Activated CD4-positive, alpha-beta T cell treated with anti-CD3 and anti-CD28 coated beads, Interleukin-2, Interleukin-4, amounts not matched to agents 100 ng/mL and 50 ng/mL, durations not matched to agents 16 hours and 8 hours (primary cell): ENCODE data around the gene DLGAP1.

Source experiments
- DNase-seq: peaks from one replicate; pipeline ENCODE4 v3.0.0-alpha.2; 2020; ENCODE audit warnings: low spot score

The DLGAP1 gene

DNA sequence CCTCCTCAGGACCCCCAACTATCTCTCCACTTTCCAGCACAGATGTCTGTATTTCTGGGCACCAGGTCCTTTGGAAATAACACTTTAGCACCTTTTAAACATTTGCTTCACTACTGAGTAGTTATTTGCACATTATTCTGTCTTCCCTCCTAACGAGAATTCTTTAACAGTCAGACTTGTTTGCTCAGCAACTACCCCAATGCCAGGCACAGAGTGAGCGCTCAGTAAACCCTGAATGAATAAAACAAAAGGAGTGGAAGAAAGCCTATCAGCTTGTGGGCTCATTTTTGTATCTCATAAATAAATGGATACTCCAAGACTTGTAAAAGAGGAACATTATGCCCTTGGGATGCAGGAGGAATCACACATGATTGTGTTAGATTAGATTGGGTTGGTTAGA, 554.8 kb downstream of the DLGAP1 start:
- DNase-seq = no peak

DNA sequence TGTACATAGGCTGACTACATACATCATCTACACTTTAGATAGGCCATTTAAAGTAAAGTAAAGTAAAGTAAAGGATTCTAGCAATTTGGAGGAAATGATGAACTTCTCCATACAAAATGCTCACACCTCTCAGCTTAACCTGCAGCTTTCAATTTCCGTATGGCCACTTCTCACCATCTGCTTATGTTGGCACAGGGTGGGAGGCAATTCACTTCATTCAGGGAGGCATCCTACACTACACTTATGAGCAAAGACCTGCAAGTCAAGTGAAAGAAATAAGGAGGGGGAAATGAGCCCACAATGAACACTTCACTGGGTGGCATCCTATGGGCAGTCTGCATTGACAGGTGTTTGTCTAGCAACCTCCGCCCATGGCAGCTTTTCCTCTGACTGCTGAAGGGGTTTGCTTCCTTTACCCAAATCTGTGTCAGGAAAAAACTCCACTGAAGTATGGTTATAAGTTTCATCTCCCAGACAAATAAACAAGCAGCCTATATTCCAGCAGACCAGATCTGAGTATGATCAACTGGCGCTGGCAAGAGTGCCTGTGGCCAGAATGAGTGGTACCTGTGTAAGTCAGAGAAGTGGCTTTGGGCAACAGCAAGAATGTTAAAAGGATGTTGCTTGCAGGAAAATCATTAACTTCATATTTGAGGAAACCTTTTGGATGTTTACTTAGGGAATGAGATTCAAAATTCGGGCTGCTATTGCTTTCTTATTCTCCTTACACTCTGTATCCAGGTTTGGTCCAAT, 556.1 kb downstream of the DLGAP1 start:
- DNase-seq = no peak

DNA sequence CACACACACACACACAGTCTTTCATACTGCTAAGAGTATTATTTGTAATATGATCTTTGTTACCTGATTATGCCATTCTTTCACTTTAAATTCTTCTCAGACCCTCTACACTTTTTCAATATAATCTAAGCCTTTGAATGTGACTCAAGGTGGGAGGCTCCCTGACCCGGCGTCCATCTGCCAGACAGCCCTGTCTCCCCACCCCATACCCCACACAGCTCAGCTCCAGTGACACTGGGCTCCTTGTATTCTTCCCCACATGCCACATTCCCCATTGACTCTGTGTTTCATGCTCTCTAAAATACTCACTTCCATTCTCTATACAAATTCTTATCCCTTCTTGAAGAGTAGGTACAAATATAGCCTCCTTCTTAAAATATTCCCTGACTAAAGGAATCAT, 563.0 kb downstream of the DLGAP1 start:
- DNase-seq = no peak

DNA sequence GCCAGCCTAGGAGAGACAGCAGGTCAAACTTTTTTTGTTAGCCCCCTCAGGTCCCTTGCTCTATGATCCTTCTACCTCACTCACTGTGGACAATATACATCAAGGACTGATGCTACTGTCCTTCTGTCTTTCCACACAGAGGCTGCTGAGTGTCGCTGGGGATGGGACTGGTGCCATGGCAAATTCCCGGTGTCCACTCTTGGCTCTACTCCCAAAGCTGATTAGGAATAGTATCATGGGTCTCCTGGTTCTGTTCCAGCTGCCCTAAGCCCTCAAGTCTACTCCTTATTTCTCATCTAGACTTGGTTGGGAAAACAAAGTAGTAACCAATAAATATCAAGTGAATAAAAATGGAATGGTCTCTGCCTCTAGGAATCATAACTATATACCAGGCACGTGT, 563.9 kb downstream of the DLGAP1 start:
- no peak for DNase-seq

DNA sequence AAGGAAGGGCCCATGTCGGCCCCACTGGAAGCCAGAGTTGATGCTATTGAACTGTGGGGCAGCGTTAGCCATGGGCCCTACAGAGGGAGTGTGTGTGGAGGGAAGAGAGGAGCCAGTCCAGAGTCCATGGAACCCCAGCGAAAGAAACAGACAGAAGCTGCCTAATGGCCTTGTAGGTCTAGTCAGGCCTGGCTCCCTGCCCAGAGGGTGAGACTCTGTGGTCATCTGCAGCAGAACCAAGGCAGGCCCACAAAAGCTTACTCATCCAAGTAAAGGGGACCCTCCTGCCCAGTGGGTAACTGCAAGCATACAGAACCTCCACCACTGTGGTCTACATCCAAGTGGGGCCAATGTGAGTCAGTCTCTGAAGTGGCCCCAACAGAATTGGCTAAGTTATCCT, 565.3 kb downstream of the DLGAP1 start:
- DNase-seq = no peak

DNA sequence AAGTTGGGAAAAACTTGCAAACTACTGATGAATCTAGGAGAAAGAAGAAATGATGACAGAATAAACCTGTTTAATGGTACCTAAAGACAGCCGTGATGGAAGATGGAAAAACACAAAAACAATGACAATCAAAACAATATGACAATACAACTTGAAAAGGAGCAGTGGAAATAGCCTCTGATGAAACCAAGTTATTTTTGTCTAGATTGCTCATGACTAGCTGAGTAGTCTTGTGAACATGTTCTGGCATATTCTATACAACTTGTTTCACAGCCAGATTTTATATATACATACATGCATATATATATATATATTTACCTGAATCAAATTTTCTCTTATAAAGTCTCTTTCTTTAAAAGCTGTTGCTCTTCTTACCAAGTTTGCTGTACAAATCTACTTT, 566.0 kb downstream of the DLGAP1 start:
- no peak for DNase-seq

DNA sequence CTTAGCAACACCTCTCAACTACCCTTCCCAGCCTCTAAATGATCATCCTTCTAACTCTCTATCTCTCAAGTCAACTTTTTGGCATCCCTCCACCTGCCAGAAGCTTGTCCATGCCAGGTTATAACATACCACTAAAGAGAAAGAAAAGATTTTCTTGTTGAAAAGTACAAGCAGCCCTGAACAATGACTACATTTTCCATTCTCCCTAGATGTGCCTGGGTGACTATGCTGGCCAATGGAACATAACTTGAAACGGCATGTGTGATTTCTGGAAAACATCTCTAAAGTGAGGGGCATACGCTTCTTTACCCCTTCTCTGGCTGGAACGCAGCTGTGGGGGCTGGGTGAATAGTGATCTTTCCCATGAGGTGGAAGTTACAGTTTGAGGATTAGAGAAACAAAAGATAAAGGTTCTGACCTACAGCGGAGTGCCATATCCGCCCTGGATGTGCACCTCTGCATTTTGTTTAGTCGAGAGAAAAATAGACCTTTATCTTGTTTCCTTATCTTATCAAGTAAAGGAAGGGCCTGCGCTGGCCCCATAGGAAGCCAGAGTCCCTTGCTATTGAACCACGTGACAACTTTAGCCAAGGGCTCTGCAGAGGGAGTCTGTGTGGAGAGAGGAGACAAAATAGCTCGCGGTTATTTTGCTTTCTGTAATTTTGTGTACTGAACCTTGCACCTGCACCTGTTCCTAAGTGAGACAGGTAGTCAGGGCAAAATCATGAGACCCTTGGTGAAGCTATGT, 568.4 kb downstream of the DLGAP1 start:
- DNase-seq = no peak

DNA sequence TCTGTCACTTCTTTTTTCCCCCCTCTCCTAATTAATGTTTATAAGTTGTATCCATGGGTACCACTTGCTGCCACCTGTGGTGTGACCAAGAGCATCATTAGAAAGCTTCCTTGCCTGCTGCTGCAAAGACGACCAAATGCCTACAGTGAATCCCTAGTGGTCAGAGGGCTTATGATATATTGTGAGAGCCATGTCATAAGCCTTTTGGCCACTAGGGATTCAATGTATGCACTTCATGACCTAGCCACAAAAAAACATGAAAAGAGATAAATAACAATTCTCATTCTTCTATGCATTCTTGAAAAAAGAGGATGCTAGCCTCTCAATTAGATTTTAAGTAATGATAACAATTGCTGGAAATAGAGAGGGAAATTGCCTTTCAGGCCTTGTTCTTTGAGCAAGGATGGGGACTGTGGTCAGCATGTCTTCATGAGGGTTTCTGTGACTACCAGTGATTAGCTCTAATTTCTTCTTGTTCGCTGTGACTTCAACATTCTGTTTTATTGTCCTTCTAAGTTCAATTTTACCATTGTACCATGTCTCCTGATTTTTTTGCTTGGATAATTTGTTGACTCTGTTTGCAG, 569.8 kb downstream of the DLGAP1 start:
- DNase-seq = no peak

DNA sequence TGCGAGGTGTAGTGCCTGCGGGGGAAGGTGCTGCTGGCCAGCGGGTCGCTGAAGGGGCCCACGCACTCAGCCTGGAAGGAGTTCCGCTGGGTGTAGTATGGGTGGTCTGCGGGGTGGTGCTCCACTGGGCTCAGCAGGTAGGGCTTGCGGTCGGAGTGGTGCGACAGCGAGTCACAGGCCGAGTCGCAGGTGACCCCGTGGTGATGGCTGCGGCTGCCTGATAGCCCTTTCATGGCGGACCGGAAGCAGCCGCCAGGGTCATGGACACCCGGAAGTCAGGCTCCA, 575.3 kb downstream of the DLGAP1 start:
- DNase-seq = no peak

DNA sequence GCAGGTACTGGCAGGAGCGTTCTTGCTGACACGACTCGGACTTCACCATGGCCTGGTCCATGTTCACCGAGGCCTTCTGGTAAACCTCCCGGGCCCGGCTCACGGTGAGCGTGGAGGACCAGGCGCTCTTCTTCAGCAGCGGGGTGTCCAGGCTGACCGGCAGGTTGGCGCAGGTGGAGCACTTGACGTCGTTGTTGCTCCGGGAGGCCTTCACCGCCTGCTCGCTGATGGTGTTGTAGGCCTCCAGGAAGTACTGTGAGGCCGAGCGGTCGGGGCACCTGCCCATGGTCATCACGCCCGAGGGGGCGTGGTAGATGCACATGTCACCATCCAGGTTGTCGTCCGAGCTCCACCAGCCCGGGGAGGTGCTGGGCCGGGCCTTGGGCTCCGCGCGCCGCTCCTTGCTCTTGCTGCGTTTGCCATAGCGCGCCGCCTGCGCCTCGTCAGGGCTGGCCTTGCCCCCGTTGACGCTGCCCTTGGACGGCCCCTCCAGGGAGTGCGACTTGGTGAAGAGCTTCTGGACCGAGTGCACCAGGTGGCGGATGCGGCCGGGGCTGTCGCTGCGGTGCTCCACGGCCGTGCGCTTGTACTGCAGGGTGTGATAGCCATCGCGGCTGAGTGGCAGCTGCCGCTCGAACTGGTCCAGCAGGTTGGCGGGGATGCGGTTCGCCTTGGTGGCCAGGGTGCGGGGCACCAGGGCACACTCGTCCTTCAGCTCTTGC, 575.8 kb downstream of the DLGAP1 start:
- no peak for DNase-seq

DNA sequence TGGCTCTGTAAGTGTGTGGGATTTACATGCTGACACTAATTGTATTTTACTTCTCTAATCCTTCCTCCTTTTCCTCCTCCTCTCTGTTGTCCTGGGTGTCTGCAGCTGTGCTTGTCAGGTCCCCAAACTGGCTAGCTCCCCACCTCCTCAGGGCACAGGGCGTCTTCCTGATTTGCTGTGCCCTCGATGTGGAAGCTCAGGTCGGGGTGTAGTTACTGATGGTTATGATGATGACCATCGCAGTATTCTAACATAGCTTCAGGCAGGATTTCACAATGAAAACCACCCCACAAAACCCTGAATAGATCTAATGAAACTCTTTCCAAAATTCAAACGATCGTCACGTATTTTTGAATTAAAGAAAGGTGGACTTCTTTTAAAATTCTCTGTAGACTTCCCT, 576.7 kb downstream of the DLGAP1 start:
- no peak for DNase-seq

DNA sequence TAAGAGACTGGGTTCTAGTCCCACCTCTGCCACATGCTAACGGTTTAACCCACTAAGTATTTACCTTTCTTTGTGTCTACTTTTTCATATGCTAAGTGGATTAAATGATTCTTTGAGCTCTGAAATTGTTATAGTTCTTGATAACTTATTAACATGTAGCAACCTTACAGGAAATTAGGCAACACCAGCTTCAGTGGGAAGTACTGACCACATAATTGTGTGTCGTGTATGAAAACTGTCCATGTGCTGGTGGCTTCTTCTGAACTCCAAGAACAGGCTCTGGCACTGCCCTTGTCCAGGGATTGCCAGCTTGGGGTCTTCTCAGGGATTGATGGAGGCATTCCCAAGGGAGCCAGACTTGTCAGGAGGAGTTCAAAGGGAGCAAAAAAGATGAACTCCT, 577.4 kb downstream of the DLGAP1 start:
- no peak for DNase-seq

DNA sequence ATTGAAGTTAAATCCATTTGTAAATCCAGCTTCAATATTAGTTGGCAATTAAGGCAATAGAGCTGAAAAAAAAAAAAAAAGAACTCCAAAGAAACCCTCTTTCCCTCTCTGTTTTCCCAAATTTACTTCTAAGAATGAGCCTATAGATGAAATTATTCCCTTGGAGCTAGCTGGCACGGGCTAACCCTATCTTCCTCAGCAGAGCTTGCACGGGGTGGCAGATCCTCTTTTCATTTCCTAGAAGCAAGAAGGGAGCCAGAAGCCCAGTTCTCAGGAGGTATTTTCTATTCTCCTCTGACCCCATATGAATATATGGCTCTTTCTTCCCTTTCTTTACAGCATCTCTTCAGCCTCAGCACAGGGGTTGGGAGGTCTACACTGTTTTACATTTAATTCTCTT, 579.1 kb downstream of the DLGAP1 start:
- DNase-seq = no peak

DNA sequence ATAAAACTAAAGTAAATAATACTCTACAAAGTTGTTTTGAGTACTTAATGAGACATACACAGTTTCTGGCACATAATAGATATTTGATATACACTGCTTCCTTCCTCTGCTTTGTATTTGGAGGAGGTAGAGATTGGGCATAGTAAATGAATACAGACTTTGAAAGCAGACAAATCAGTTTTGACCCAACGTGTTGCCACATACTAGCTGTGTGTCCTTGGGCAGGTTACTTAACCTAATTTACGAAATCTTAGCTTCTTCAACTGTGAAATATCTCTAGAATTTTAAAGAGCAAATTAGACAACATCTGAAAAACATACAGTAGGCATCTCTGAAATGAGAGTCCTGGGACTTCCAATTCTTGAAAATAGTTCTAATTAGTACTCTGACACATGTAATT, 579.7 kb downstream of the DLGAP1 start:
- DNase-seq = no peak

DNA sequence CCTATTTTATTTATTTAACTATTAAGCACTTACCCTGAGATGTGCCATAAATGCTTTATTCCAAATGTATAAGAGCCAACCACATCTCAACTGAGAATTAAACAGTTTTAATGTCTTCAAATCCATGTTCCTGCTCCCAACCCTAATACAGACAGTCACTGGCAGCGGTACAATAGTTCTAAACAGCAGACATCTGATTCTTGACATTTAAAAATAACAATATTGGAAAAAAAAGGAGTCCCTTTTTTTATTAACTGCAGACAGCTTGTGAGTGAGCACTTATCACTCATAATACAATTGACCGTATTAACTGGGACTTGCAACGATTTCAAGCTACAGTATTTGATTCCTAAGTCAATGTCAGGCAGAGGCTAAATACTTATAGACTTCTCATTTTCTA, 580.5 kb downstream of the DLGAP1 start:
- no peak for DNase-seq

DNA sequence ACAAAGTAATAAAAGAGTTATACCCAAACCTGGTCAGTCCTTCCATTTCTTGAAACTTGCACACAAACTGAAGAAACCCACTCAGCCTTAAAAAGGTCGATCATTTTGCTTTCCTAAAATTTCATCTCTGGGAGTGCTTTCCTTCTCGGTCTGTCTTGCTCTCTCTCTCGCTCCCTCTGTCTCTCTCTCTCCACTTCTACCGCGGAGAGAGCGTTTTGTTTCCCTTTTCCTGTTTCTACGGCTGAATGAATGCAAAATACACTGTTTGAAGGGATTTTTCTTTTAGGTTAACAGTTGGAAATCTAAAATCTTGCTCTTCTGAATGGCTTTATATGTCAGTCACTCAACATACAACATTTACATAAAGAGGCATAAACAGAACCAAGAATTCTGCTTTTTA, 581.0 kb downstream of the DLGAP1 start:
- no peak for DNase-seq

DNA sequence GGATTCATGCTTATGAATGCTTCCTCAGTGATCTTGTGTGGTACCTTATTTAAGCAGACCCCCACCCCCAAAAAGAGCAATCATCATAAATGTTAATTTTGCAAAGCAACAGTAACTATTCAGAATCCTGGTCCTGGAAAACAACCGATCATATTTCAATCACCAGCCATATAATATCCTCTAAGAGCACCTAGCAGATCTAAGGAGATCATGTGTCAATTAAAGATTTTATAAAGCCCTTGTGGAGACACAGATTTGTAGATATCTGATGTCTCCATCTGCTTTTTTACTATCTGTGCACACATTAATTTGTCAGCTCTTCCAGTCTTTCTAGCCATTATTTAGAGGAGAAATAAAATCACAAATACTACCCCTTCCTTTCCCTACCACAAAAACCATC, 581.4 kb downstream of the DLGAP1 start:
- DNase-seq = no peak

DNA sequence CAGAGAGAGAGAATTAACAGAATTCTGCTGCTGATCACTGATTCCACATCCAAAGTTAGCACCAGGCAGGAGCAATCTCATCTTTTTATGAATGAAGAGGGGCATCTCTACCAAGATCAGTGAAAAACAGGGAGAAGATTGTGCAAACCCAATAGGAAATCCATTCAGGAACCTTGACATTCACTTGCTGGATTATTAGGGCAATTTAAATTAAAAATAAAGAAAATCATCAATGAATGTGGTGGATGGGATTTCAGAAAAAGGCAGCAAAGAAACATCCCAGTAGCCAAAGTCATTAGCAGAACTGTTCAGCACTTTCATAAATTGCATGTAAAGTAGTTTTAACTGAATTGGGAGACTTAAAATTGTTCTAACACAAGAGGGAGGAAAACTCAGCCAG, 581.9 kb downstream of the DLGAP1 start:
- no peak for DNase-seq

DNA sequence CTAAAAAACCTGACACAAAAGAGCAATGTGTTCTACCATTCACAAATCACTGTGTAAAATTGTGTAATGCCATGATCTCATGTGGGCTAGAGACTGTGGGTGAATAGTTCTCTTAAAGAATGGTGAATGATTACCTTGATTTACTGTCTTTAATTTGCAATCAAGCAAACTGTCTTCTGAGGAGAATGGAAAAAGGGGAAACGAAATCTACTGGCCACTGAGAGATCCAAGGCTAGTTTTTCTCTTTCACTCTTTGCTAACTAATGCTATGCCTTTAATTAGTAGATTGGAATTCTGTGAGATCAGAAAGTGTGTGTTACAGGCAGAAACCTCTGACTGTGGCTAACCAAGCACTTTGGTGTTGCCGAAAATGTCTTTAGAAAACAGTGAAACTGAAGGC, 582.5 kb downstream of the DLGAP1 start:
- DNase-seq = no peak

DNA sequence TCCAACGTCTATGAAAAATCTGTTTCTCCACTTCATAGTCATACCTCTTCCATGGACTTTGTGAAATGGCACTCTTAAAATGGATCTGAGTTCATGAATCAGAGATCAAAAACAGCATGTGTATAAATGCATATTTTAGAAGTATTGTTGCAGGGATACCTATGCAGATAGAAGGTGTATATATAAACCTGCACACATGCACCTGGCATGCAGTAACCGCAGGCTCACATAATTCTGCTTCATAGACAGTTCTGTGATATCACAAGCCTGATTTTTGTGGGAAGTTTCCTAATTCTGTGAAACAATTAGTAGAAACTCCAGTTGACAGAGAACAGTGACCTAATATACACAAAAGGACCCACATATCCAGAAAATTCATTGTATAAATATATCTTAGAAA, 583.4 kb downstream of the DLGAP1 start:
- DNase-seq = no peak

DNA sequence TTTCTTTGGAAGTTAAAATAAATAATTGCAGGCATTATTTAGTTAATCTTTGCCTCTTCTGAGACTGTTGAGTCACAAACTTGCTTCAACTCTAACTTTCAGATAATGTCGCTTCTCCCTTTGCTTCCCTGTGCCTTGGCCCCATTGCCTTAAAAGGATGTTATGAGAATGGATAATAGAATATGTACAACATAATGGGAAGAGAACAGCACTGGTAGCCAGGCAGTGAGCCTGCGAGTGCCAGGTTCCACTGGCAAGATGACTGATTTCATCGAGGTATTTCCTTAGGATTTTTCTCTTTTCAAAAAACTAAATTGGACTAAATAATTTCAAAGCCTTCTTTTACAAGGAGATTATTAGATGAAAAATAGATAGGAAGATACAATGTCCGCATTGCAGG, 584.2 kb downstream of the DLGAP1 start:
- DNase-seq = no peak

DNA sequence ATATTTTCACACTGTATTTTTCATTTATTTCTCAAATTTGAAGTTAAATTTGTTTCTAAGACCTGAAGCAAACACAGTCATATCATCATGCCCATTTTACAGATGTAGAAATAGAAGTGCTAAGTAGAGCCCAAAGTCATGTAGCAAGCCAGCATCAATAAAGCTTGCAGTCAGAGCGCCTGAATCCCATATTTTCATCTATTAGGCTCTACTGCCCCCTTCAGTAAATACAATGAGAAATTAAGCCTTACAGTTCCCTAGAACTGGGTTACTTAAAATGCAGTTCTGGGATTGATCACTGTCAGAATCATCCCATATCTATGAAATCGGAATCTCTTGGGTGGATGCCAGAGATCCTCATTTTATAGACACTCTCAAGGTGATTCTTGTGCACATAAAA, 585.3 kb downstream of the DLGAP1 start:
- DNase-seq = no peak

DNA sequence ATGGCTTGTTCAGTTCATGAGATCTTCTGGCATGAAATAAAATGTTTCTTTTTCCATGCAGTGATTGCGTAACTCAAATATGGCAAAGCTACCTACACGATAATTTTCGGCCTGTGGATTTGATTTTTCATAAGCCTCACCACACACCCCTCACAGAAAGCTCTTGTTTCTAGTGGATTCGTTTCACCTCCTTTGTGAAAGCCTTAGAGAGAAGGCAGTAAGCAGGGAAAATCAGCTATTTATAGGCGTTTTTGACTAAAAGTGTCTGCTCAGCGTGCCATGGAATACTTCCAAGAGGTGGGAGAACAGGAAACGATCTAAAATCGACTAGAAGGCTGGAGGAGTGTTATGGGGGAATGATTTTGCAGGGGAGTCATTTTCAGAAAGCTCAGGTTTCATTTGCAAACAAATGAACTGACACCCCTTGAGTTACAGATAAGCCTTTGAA, 587.2 kb downstream of the DLGAP1 start:
- no peak for DNase-seq
